K562 (cell line): Measurements from ENCODE around the gene EPSTI1. TPM values are rescaled to one million over a fixed set of nuclear protein-coding genes. Genes with fewer than 3 reads are reported as not detected.
A peak's percentile ranks its signal among the peaks of the same experiment; 100 is the strongest.

Experiments
- ATAC-seq: fragments of 200-7000 bp; cut with Tn5 transposase; 3 replicates; pipeline ENCODE4 v1.9.1; 2020; ENCODE audit warnings: moderate library complexity
- BruUV-seq: library from RNA; stranded (reverse); fragments of 400-500 nt; replicated peaks from 2 replicates; lab custom pipeline; 2021; lab: Mats Ljungman, UMichigan
- CTCF ChIA-PET: fragments of 300-600 bp; formaldehyde crosslinking; extraction: SDS; loops from one replicate; lab custom pipeline; 2021; ENCODE audit warnings: low intra/inter-chr PET ratio; lab: Yijun Ruan, JAX
- POLR2A ChIA-PET: fragments of 300-600, 350-650 bp; sonication (Branson Sonifier 250); formaldehyde crosslinking; extraction: SDS; loops from one replicate; lab custom pipeline; 2021; ENCODE audit warnings: antibody characterized with exemption, inconsistent platforms; lab: Yijun Ruan, JAX
- DNase-seq, 4 experiments: peaks; one replicate each; pipeline versions ENCODE4 v3.0.0 to v3.0.0-alpha.2; 2011 to 2018; ENCODE audit warnings: low spot score in 3 of 4, mixed read lengths in 3 of 4; ENCODE audit errors: extremely low read depth in 1 of 4
- FAIRE-seq: peaks from 2 replicates; lab custom pipeline; 2011; peaks lifted over from hg19 to GRCh38; lab: Jason Lieb, UNC
- H2AFZ ChIP-seq: 2 replicates; pipeline ENCODE4 v1.6.0; 2011; ENCODE audit warnings: low read depth, low read length, control low read depth, inconsistent platforms
- H3K27ac ChIP-seq: fragments of 200-600 bp; 3 replicates; pipeline ENCODE4 v1.8.0; 2011; ENCODE audit warnings: low read depth, mild to moderate bottlenecking, control low read depth, inconsistent platforms, low read length, moderate library complexity, mixed read lengths; ENCODE audit errors: extremely low read depth
- H3K27me3 ChIP-seq, 2 experiments: fragments of 300-600 bp in 1 of 2; 2 replicates in 1 of 2; 3 replicates in 1 of 2; pipeline versions ENCODE4 v1.6.0 to v1.8.0; 2011; ENCODE audit warnings: inconsistent platforms in 2 of 2, low read length in 2 of 2, mild to moderate bottlenecking in 1 of 2, mixed read lengths in 1 of 2, moderate library complexity in 1 of 2; ENCODE audit not compliant: control insufficient read depth in 2 of 2, insufficient read depth in 2 of 2
- H3K36me3 ChIP-seq: fragments of 300-600 bp; 3 replicates; pipeline ENCODE4 v1.8.0; 2011; ENCODE audit warnings: mild to moderate bottlenecking, low read length, inconsistent platforms; ENCODE audit not compliant: control insufficient read depth, insufficient read depth
- H3K4me1 ChIP-seq, 2 experiments: fragments of 200-600 bp in 1 of 2; replicated peaks in 1 of 2; 2 replicates in 1 of 2; 3 replicates in 1 of 2; pipeline versions ENCODE4 v1.5.1 to v1.8.0; 2011; ENCODE audit warnings: inconsistent platforms in 2 of 2, low read length in 2 of 2, mild to moderate bottlenecking in 1 of 2, mixed read lengths in 1 of 2, moderate library complexity in 1 of 2; ENCODE audit not compliant: control insufficient read depth in 2 of 2, insufficient read depth in 2 of 2
- H3K4me2 ChIP-seq: 2 replicates; pipeline ENCODE4 v1.6.1; 2011; ENCODE audit warnings: low read length, control low read depth, inconsistent platforms, mixed read lengths; ENCODE audit not compliant: insufficient read depth
- H3K4me3 ChIP-seq: fragments of 200-600 bp; sonication (generic), shearing (Covaris generic); 2 replicates; pipeline ENCODE4 v1.5.1; 2016; ENCODE audit warnings: control low read depth, inconsistent platforms
- H3K79me2 ChIP-seq: fragments of 200-600 bp; 3 replicates; pipeline ENCODE4 v1.8.0; 2011; ENCODE audit warnings: low read length, inconsistent platforms; ENCODE audit not compliant: control insufficient read depth, insufficient read depth
- H3K9ac ChIP-seq, 2 experiments: 2 replicates each; pipeline versions ENCODE4 v1.6.0 to v1.6.1; 2011; ENCODE audit warnings: low read depth in 2 of 2, low read length in 2 of 2, control low read depth in 1 of 2, inconsistent platforms in 1 of 2, mild to moderate bottlenecking in 1 of 2, mixed read lengths in 1 of 2; ENCODE audit not compliant: insufficient read depth in 1 of 2
- H3K9me1 ChIP-seq: one replicate; pipeline ENCODE4 v1.6.0; 2011; ENCODE audit warnings: inconsistent platforms, mild to moderate bottlenecking, low read length, moderate library complexity; ENCODE audit not compliant: control insufficient read depth, insufficient read depth
- H3K9me3 ChIP-seq: replicated peaks from 2 replicates; pipeline ENCODE4 v1.5.1; 2011; ENCODE audit warnings: low read depth, low read length, inconsistent platforms; ENCODE audit not compliant: control insufficient read depth, insufficient read depth
- H4K20me1 ChIP-seq: replicated peaks from 2 replicates; pipeline ENCODE4 v1.6.1; 2011; ENCODE audit warnings: low read length, inconsistent platforms, mixed read lengths; ENCODE audit not compliant: control insufficient read depth, insufficient read depth
- NFIC ChIP-seq: fragments of 450-650 bp; IDR thresholded peaks from 2 replicates; pipeline ENCODE4 v1.6.1; 2017; ENCODE audit warnings: mild to moderate bottlenecking, inconsistent platforms
- WGBS: fragments of 100-300 bp; shearing (Covaris generic); methylation state at CpG from one replicate; pipeline ENCODE4 v1.1.6; 2016; ENCODE audit warnings: low coverage, mixed read lengths; ENCODE audit not compliant: insufficient coverage; ENCODE audit errors: missing lambda C conversion rate; 5-methylcytosine and 5-hydroxymethylcytosine counted together
- in situ Hi-C: fragments of 300-500 bp; cut with MboI; formaldehyde crosslinking; loops from 4 replicates; pipeline ENCODE4 v1.15.0; 2018; ENCODE audit warnings: inconsistent platforms, mixed read lengths
- intact Hi-C: fragments of 100-400 bp; cut with micrococcal nuclease; formaldehyde crosslinking; loops from 2 replicates; pipeline ENCODE4 v1.14.2; 2022
- polyA plus RNA-seq, 8 experiments: library from polyadenylated mRNA; depleted of rRNA in 4 of 8; stranded (reverse) in 5 of 8; unstranded in 3 of 8; fragments of >200 nt; fragmentation: Nextera tagmentation in 2 of 8; fragmentation: Illumina TruSeq in 1 of 8; extraction: Ambion mirVana in 2 of 8; extraction: Trizol in 1 of 8; gene quantifications; 2 replicates each; pipeline versions ENCODE4 v1.2.1 to v1.2.3, GENCODE V29; 2011 to 2014; ENCODE audit warnings: inconsistent platforms in 1 of 8, missing spikeins in 1 of 8
- total RNA-seq, 7 experiments: library from RNA; depleted of rRNA in 6 of 7; stranded (reverse); fragments of >200 nt in 6 of 7; fragmentation: Illumina TruSeq in 2 of 7; extraction: Trizol in 2 of 7; gene quantifications; 2 replicates each; pipeline versions ENCODE4 v1.2.1 to v1.2.3, GENCODE V29; 2011 to 2021; ENCODE audit warnings: low replicate concordance in 1 of 7
- TF ChIP-seq, protein P1 (sequence below): fragments of 250-450 bp; sonication (Bioruptor Pico); IDR thresholded peaks from 2 replicates; pipeline ENCODE4 v1.5.0; 2021; ENCODE audit warnings: mild to moderate bottlenecking, borderline replicate concordance

Gene EPSTI1
- total and polyA plus RNA-seq, 9 of the 15 experiments (the other 6 are each of a cell fraction or from before 2014, with no cell fraction given): 0.18 to 1.0 TPM; not detected in 7

DNA sequence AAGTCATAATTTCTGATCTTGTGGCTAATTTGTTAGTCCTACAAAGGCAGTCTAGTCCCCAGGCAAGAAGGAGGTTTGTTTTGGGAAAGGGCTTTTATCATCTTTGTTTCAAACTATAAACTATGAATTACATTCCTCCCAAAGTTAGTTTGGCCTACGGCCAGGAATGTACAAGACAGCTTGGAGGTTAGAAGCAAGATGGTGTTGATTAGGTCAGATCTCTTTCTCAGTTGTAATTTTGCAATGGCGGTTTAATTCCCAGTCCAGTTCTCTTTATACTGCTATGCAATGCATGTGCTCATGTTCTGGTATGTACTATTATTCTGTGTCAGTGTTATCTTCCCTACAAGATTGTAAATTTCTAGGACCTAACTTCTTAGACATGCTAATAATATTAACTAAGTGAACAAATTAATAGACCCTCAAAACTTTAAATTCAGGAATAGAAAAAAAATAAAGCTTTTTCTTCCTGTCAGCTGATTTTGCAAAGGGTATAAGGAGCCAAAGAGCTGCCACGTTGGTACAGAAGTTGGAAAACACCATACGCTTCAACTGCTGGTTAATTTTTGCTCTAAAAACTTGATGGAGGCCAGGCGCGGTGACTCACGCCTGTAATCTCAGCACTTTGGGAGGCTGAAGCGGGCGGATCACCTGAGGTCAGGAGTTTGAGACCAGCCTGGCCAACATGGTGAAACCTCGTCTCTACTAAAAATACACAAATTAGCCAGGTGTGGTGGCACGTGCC lies 30.1 kb upstream of the EPSTI1 start:
- WGBS: 10% methylated on average over 6 of the region's 11 CpGs
- TF ChIP-seq, protein P1, sequence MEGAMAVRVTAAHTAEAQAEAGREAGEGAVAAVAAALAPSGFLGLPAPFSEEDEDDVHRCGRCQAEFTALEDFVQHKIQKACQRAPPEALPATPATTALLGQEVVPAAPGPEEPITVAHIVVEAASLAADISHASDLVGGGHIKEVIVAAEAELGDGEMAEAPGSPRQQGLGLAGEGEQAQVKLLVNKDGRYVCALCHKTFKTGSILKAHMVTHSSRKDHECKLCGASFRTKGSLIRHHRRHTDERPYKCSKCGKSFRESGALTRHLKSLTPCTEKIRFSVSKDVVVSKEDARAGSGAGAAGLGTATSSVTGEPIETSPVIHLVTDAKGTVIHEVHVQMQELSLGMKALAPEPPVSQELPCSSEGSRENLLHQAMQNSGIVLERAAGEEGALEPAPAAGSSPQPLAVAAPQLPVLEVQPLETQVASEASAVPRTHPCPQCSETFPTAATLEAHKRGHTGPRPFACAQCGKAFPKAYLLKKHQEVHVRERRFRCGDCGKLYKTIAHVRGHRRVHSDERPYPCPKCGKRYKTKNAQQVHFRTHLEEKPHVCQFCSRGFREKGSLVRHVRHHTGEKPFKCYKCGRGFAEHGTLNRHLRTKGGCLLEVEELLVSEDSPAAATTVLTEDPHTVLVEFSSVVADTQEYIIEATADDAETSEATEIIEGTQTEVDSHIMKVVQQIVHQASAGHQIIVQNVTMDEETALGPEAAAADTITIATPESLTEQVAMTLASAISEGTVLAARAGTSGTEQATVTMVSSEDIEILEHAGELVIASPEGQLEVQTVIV: no peak
- 0 out of 2 replicates have a peak, but pooled peaks have one; percentile 7 for TF ChIP-seq NFIC
- no peak overlapping the region for H3K9ac ChIP-seq
- no peak for ATAC-seq
- in situ Hi-C loops (no loop called here), intact Hi-C loops (no loop called here)
- ChIA-PET POLR2A (interaction anchor here (0.8 kb wide), 1 partner anchor 78 kb away, joined by 3 read pairs; no protein-coding TSS in a partner anchor), CTCF (no interaction called here)
- BruUV-seq: no TSS peak
- no peaks in the 10 kb centered on the region for H3K9me1 ChIP-seq
- H3K79me2 ChIP-seq: no peaks in the 10 kb centered on the region
- H2AFZ ChIP-seq: no peak overlapping the region
- H4K20me1 ChIP-seq: no peaks in the 10 kb centered on the region
- H3K4me2 ChIP-seq: no peak overlapping the region
- no peak for FAIRE-seq
- H3K36me3 ChIP-seq: no peaks in the 10 kb centered on the region
- H3K4me3 ChIP-seq: no peak overlapping the region
- DNase-seq: no peak
- H3K27me3 ChIP-seq: peaks cover 0 to 7% of the 10 kb centered on the region in 2 experiments; a peak in 2 of 5 replicates
- no peaks in the 10 kb centered on the region for H3K9me3 ChIP-seq
- no peak overlapping the region for H3K27ac ChIP-seq
- H3K4me1 ChIP-seq: peaks cover 0 to 5% of the 10 kb centered on the region in 2 experiments; a peak in 2 of 5 replicates
